ENCODE data around the gene RNF43. TPM values are rescaled to one million over a fixed set of nuclear protein-coding genes. Genes with fewer than 3 reads are reported as not detected.

RNF43 gene
- total RNA-seq, 1 experiment from 2014 or later = 2.9 TPM

DNA sequence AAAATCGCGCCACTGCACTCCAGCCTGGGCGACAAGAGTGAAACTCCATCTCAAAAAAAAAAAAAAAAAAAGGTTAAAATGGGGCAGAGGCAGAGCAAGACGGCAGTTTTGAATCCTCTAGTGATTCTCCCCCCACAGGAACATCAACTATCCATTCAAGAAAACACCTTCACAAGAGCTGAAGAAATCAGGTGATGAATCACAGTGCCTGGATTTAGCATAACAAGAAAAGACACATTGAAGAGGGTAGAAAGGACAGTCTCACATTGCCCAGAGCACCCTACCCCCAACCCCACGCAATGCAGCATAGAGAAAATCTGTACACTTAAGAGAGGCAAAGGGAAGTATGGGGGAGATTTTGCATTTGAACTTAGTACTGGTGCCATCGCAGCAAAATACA is 28.8 kb upstream of the RNF43 start:
- intact Hi-C loops (cut with micrococcal nuclease; ENCODE audit: unreplicated experiment) = no loop called here
- peaks cover 43% of the 10 kb centered on the region for H3K27me3 Mint-ChIP-seq (ENCODE audit: unreplicated experiment)
- no peaks in the 10 kb centered on the region for H3K36me3 Mint-ChIP-seq (ENCODE audit: insufficient read depth, unreplicated experiment)
- CTCF ChIA-PET = interaction anchor here (0.7 to 1.2 kb wide), 2 partner anchors 129 to 131 kb away, joined by 6 to 7 read pairs; no protein-coding TSS in a partner anchor
- no peak for DNase-seq
- H3K9me3 Mint-ChIP-seq (ENCODE audit: low read depth, unreplicated experiment) = no peaks in the 10 kb centered on the region
- no TSS peak for BruUV-seq (replicated peaks)
- H3K4me1 Mint-ChIP-seq (ENCODE audit: low read depth, unreplicated experiment) = no peaks in the 10 kb centered on the region
- TF ChIP-seq, protein P1, sequence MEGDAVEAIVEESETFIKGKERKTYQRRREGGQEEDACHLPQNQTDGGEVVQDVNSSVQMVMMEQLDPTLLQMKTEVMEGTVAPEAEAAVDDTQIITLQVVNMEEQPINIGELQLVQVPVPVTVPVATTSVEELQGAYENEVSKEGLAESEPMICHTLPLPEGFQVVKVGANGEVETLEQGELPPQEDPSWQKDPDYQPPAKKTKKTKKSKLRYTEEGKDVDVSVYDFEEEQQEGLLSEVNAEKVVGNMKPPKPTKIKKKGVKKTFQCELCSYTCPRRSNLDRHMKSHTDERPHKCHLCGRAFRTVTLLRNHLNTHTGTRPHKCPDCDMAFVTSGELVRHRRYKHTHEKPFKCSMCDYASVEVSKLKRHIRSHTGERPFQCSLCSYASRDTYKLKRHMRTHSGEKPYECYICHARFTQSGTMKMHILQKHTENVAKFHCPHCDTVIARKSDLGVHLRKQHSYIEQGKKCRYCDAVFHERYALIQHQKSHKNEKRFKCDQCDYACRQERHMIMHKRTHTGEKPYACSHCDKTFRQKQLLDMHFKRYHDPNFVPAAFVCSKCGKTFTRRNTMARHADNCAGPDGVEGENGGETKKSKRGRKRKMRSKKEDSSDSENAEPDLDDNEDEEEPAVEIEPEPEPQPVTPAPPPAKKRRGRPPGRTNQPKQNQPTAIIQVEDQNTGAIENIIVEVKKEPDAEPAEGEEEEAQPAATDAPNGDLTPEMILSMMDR (IDR thresholded peaks at IDR 0.05; ENCODE audit: unreplicated experiment) = no peak
- H3K4me3 Mint-ChIP-seq (ENCODE audit: low read depth, unreplicated experiment) = no peak overlapping the region
- no peak overlapping the region for H3K27ac Mint-ChIP-seq (ENCODE audit: unreplicated experiment)

- BruUV-seq (replicated peaks) = no TSS peak
- Mint-ChIP-seq H3K36me3 (ENCODE audit: insufficient read depth, unreplicated experiment) (no peaks in the 10 kb centered on the region), H3K27ac (ENCODE audit: unreplicated experiment) (no peak overlapping the region), H3K4me3 (ENCODE audit: low read depth, unreplicated experiment) (no peak overlapping the region), H3K4me1 (ENCODE audit: low read depth, unreplicated experiment) (no peaks in the 10 kb centered on the region), H3K27me3 (ENCODE audit: unreplicated experiment) (peaks cover 63% of the 10 kb centered on the region), H3K9me3 (ENCODE audit: low read depth, unreplicated experiment) (no peaks in the 10 kb centered on the region)
- intact Hi-C loops (cut with micrococcal nuclease; ENCODE audit: unreplicated experiment) = no loop called here
- TF ChIP-seq, protein P1 (IDR thresholded peaks at IDR 0.05; ENCODE audit: unreplicated experiment) = no peak
- CTCF ChIA-PET = interaction anchor here (0.6 kb wide), 1 partner anchor 14 kb away, joined by 3 read pairs; no protein-coding TSS in a partner anchor
- DNase-seq = no peak
Measured at GRCh38 chr17:58436805-58437239, 19.5 kb upstream of the RNF43 start.

DNA sequence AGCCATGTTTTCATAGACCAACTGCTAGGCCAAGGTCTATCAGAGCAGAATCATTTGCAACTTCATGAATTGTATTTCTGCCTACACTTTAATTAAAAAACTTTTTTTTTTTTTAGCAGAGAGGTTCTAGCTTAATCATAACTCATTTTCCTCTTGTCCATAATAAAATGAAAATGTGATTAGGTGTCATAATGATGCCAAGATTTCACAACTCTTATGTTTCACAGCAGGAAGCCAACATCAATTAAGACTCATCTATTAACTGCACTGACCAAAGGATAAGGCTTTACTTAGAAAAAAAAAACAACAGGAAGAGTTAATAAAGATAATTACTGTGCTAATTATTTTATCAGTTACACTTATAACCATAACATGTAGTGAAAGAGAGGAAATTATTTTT is 18.9 kb upstream of the RNF43 start:
- Mint-ChIP-seq H3K4me1 (ENCODE audit: low read depth, unreplicated experiment) (no peaks in the 10 kb centered on the region), H3K4me3 (ENCODE audit: low read depth, unreplicated experiment) (no peak overlapping the region), H3K36me3 (ENCODE audit: insufficient read depth, unreplicated experiment) (no peaks in the 10 kb centered on the region), H3K9me3 (ENCODE audit: low read depth, unreplicated experiment) (no peaks in the 10 kb centered on the region), H3K27me3 (ENCODE audit: unreplicated experiment) (peaks cover 63% of the 10 kb centered on the region), H3K27ac (ENCODE audit: unreplicated experiment) (no peak overlapping the region)
- no TSS peak for BruUV-seq (replicated peaks)
- no peak for DNase-seq
- CTCF ChIA-PET = interaction anchor here (0.8 kb wide), 1 partner anchor 85 kb away, joined by 3 read pairs; no protein-coding TSS in a partner anchor
- intact Hi-C loops (cut with micrococcal nuclease; ENCODE audit: unreplicated experiment) = no loop called here
- TF ChIP-seq, protein P1 (IDR thresholded peaks at IDR 0.05; ENCODE audit: unreplicated experiment) = no peak

GRCh38 chr17:58432806-58433573 is 15.7 kb upstream of the RNF43 start:
- Mint-ChIP-seq H3K4me3 (ENCODE audit: low read depth, unreplicated experiment) (no peak overlapping the region), H3K27me3 (ENCODE audit: unreplicated experiment) (peaks cover 38% of the 10 kb centered on the region), H3K4me1 (ENCODE audit: low read depth, unreplicated experiment) (no peaks in the 10 kb centered on the region), H3K36me3 (ENCODE audit: insufficient read depth, unreplicated experiment) (no peaks in the 10 kb centered on the region), H3K9me3 (ENCODE audit: low read depth, unreplicated experiment) (no peaks in the 10 kb centered on the region), H3K27ac (ENCODE audit: unreplicated experiment) (no peak overlapping the region)
- no peak for DNase-seq
- CTCF ChIA-PET = interaction anchor here (0.9 kb wide), 1 partner anchor 16 kb away, joined by 3 read pairs; the partner anchor contains the start of gene RNF43
- BruUV-seq (replicated peaks) = no TSS peak
- intact Hi-C loops (cut with micrococcal nuclease; ENCODE audit: unreplicated experiment) = no loop called here
- TF ChIP-seq, protein P1 (IDR thresholded peaks at IDR 0.05; ENCODE audit: unreplicated experiment) = no peak

All from Calu3 (cell line).